HG02678 (cell line): ENCODE results near the gene ABTB2.

Experiments used
- ATAC-seq: cut with Tn5 transposase; IDR thresholded peaks from one replicate; pipeline ENCODE4 v1.9.1; 2021; ENCODE audit warnings: mild to moderate bottlenecking, moderate library complexity; ENCODE audit not compliant: unreplicated experiment

Gene ABTB2

GRCh38 chr11:34363363-34364084, 5.7 kb upstream of the ABTB2 start:
- ATAC-seq, result no peak

- no peak for ATAC-seq
Measured at GRCh38 chr11:34360046-34360445, 2.2 kb upstream of the ABTB2 start.

- no peak for ATAC-seq
Measured at GRCh38 chr11:34359548-34359891, 1.7 kb upstream of the ABTB2 start.

GRCh38 chr11:34358728-34359547, 1.1 kb upstream of the ABTB2 start:
- ATAC-seq, result peak; percentile 0

GRCh38 chr11:34358258-34358727, 483 bp upstream of the ABTB2 start:
- ATAC-seq, result peak; percentile 6

- no peak for ATAC-seq
Measured at GRCh38 chr11:34356913-34357700, 703 bp downstream of the ABTB2 start.

- ATAC-seq, result no peak
Measured at GRCh38 chr11:34356576-34356912, 1.3 kb downstream of the ABTB2 start.

- no peak for ATAC-seq
Measured at GRCh38 chr11:34356130-34356529, 1.7 kb downstream of the ABTB2 start.

GRCh38 chr11:34355726-34356125, 2.1 kb downstream of the ABTB2 start:
- ATAC-seq, result no peak

- ATAC-seq, result no peak
Measured at GRCh38 chr11:34354782-34355181, 3.0 kb downstream of the ABTB2 start.

GRCh38 chr11:34353881-34354280, 3.9 kb downstream of the ABTB2 start:
- no peak for ATAC-seq

- ATAC-seq, result peak; percentile 62
Measured at GRCh38 chr11:34351687-34352469, 5.9 kb downstream of the ABTB2 start.

- ATAC-seq, result no peak
Measured at GRCh38 chr11:34351051-34351450, 6.8 kb downstream of the ABTB2 start.

GRCh38 chr11:34349882-34350281, 7.9 kb downstream of the ABTB2 start:
- no peak for ATAC-seq

GRCh38 chr11:34348919-34349318, 8.9 kb downstream of the ABTB2 start:
- no peak for ATAC-seq

GRCh38 chr11:34348096-34348495, 9.7 kb downstream of the ABTB2 start:
- ATAC-seq, result no peak

- ATAC-seq, result no peak
Measured at GRCh38 chr11:34346551-34346950, 11.3 kb downstream of the ABTB2 start.

- ATAC-seq, result no peak
Measured at GRCh38 chr11:34345991-34346480, 11.8 kb downstream of the ABTB2 start.

GRCh38 chr11:34345540-34345876, 12.3 kb downstream of the ABTB2 start:
- ATAC-seq, result no peak

- ATAC-seq, result peak; percentile 52
Measured at GRCh38 chr11:34344768-34345539, 12.9 kb downstream of the ABTB2 start.
